Astrocyte of the spinal cord (primary cell): ENCODE data around the gene SUV39H1.
"Not testable (repeated sequence)": the region's sequence is repeated elsewhere in the genome, so short reads cannot be mapped to it uniquely, and the experiment has no call there.

Experiments used
- DNase-seq: peaks from one replicate; pipeline ENCODE4 v3.0.0; 2011; ENCODE audit warnings: low read depth, low spot score
- H3K4me3 ChIP-seq: 2 replicates; pipeline ENCODE4 v1.5.1; 2011; ENCODE audit warnings: low read depth, mild to moderate bottlenecking, low read length, moderate library complexity
- in situ Hi-C: cut with HindIII; loops from 2 replicates; pipeline ENCODE4 v1.10.0; 2017; ENCODE audit warnings: low sequenced_read_pairs
- TF ChIP-seq, protein P1 (sequence below): IDR thresholded peaks from 2 replicates; pipeline ENCODE4 v1.5.1; 2012; ENCODE audit warnings: low read depth, mild to moderate bottlenecking, low read length, inconsistent platforms

Gene SUV39H1, protein sequence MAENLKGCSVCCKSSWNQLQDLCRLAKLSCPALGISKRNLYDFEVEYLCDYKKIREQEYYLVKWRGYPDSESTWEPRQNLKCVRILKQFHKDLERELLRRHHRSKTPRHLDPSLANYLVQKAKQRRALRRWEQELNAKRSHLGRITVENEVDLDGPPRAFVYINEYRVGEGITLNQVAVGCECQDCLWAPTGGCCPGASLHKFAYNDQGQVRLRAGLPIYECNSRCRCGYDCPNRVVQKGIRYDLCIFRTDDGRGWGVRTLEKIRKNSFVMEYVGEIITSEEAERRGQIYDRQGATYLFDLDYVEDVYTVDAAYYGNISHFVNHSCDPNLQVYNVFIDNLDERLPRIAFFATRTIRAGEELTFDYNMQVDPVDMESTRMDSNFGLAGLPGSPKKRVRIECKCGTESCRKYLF

DNA sequence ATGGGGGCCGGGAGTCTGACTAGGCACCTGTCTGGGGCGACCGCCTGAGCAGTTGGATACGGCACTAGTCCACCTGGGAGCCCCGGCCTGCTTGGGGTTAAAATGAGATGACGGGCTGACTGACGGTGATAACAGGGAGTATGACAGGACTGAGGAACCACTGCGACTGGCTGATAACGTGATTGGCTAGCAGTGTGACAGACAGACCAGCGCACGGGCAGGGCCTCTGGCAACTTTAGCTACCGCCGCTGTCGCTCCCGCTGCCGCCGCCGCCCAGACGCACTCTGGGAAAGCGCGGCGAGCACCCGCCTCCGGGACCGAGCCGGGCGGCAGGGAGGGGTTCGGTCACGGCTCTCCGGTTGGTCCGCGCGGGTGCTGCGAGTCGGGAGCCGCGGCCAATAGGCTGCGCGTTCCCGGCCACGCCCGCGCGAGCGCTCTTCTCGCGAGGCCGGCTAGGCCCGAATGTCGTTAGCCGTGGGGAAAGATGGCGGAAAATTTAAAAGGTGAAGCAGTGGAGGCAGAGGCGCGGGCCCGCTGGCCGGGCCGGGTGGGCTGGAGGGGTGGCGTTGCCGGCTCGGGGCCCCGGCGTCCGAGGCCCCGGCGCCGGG is at the start of gene SUV39H1:
SUV39H1 (plus strand) TSS at position 434 of the 608 bp plus-strand sequence; CDS start at position 485, 51 bp downstream.
- H3K4me3 ChIP-seq = peak within 1 kb of the TSS; percentile 60
- TF ChIP-seq, protein P1, sequence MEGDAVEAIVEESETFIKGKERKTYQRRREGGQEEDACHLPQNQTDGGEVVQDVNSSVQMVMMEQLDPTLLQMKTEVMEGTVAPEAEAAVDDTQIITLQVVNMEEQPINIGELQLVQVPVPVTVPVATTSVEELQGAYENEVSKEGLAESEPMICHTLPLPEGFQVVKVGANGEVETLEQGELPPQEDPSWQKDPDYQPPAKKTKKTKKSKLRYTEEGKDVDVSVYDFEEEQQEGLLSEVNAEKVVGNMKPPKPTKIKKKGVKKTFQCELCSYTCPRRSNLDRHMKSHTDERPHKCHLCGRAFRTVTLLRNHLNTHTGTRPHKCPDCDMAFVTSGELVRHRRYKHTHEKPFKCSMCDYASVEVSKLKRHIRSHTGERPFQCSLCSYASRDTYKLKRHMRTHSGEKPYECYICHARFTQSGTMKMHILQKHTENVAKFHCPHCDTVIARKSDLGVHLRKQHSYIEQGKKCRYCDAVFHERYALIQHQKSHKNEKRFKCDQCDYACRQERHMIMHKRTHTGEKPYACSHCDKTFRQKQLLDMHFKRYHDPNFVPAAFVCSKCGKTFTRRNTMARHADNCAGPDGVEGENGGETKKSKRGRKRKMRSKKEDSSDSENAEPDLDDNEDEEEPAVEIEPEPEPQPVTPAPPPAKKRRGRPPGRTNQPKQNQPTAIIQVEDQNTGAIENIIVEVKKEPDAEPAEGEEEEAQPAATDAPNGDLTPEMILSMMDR = no peak
- peak; percentile 87 for DNase-seq
- in situ Hi-C loops = no loop called here

DNA sequence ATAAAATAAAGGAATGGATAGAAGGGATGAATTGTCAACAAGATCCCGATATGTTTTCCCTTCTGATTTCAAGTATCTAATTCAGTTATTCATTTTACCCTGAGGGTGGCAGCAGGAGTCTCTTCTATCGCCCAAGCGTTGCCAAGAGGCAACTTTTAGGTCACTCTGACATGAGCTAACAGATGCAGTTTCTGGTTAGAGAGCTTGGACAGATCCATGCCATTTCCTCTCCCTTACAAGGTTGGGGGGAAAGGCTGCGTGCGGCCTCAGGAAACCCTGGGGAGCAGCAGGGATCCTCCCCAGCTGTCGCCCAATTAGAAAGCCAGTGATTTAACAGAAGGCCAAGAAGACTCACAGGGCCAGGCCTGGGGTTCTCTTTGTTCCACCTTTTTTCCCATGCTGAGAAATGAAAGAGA is 48.2 kb upstream of the SUV39H1 start:
- in situ Hi-C loops = no loop called here
- DNase-seq = peak; percentile 52
- TF ChIP-seq, protein P1 = peak; percentile 14
- H3K4me3 ChIP-seq = no peak overlapping the region

DNA sequence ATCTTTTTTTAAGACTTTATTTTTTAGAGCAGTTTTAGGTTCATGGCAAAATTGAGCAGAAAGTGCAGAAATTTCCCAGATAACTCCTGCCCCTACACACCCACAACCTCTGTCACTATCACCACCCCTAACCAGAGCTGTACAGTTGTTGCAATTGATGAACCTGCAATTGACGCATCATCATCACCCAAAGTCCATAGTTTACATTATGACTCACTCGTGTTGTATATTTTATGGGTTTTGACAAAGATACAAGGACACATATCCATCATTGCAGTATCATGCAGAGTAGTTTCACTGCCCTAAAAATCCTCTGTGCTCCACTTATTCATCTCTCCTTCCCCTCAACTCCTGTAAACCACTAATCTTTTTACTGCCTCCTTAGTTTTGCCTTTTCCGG is 47.4 kb upstream of the SUV39H1 start:
- no peak for DNase-seq
- TF ChIP-seq, protein P1 = no peak
- in situ Hi-C loops = no loop called here
- H3K4me3 ChIP-seq = no peak overlapping the region

DNA sequence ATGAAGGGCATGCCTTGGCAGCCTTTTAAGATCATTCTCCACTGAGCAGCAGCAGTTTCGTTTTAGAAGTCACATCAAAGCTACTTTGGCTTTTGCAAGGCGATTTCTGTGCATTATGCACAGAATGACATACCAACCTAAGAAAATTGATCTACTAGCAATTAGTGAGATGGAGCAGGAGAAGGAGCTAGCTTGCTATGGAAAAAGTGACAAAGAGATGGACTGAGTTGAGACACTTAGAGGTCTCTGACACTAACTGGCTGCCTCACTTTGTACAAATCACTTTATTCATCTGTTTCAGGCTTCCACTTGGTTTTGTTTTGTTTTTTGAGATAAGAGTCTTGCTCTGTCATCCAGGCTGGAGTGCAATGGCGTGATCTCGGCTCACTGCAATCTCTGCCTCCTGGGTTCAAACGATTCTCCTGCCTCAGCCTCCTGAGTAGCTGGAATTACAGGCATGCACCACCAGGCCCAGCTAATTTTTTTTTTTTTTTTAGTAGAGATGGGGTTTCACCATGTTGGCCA is 44.4 kb upstream of the SUV39H1 start:
- H3K4me3 ChIP-seq, in situ Hi-C loops, DNase-seq: not testable (repeated sequence)

DNA sequence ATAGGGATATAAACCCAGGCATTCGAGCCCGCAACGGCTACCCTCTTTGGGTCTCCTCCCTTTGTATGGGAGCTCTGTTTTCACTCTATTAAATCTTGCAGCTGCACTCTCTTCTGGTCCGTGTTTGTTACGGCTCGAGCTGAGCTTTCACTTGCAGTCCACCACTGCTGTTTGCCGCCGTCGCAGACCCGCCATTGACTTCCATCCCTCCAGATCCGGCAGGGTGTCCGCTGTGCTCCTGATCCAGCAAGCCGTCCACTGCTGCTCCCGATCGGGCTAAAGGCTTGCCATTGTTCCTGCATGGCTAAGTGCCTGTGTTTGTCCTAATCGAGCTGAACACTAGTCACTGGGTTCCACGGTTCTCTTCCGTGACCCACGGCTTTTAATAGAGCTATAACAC is 41.8 kb upstream of the SUV39H1 start:
- H3K4me3 ChIP-seq, in situ Hi-C loops, DNase-seq: not testable (repeated sequence)

DNA sequence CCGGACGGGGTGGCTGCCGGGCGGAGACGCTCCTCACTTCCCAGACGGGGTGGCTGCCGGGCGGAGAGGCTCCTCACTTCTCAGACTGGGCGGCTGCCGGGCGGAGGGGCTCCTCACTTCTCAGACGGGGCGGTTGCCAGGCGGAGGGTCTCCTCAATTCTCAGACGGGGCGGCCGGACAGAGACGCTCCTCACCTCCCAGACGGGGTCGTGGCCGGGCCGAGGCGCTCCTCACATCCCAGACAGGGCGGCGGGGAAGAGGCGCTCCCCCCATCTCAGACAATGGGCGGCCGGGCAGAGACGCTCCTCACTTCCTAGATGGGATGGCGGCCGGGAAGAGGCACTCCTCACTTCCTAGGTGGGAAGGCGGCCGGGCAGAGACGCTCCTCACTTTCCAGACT is 36.8 kb upstream of the SUV39H1 start:
- DNase-seq, H3K4me3 ChIP-seq, in situ Hi-C loops: not testable (repeated sequence)

DNA sequence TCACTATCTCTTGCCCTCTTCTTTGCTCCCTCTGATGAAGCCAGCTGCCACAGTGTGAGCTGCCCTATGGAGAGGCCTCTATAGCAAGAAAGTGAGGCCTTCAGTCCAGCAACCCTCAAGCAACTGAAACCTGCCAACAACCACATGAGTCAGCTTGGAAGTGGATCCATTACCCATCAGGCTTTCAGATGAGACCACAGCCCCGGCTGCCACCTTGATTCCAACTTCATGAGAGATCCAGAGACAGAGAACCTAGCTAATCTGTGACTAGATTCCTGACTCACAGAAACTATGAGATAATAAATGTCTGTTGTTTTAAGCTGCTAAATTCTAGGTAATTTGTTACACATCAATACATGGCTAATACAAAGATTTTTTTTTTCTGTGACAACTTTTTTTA is 33.3 kb upstream of the SUV39H1 start:
- DNase-seq = no peak
- H3K4me3 ChIP-seq = no peak overlapping the region
- in situ Hi-C loops = no loop called here
- TF ChIP-seq, protein P1 = no peak

DNA sequence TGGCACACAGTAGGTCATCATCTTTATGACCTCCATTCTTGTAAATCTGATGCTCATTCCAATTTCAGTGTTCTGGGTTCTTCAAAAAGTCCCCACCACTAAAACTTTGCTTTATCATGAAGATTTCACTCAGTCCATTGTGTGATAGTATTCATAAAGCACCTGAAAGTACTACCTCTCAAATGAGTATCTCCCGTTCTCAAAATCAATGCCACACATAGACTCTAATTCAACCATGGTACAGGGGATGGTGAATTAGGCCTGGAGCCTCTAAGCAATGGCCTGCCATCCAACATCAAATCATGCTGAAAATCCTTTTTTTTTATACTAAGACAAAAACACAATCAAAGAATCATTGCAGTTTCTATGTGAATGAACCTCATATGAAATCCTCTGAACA is 32.4 kb upstream of the SUV39H1 start:
- TF ChIP-seq, protein P1 = no peak
- in situ Hi-C loops = no loop called here
- no peak overlapping the region for H3K4me3 ChIP-seq
- DNase-seq = no peak
